K562 (cell line): ENCODE data around the gene MRM2. TPM values are rescaled to one million over a fixed set of nuclear protein-coding genes. Genes with fewer than 3 reads are reported as not detected.

ENCODE experiments used
- ATAC-seq: fragments of 200-7000 bp; cut with Tn5 transposase; 3 replicates; pipeline ENCODE4 v1.9.1; 2020; ENCODE audit warnings: moderate library complexity
- BruUV-seq: library from RNA; stranded (reverse); fragments of 400-500 nt; replicated peaks from 2 replicates; lab custom pipeline; 2021; lab: Mats Ljungman, UMichigan
- CTCF ChIA-PET: fragments of 300-600 bp; formaldehyde crosslinking; extraction: SDS; loops from one replicate; lab custom pipeline; 2021; ENCODE audit warnings: low intra/inter-chr PET ratio; lab: Yijun Ruan, JAX
- POLR2A ChIA-PET: fragments of 300-600, 350-650 bp; sonication (Branson Sonifier 250); formaldehyde crosslinking; extraction: SDS; loops from one replicate; lab custom pipeline; 2021; ENCODE audit warnings: antibody characterized with exemption, inconsistent platforms; lab: Yijun Ruan, JAX
- DNase-seq, 4 experiments: peaks; one replicate each; pipeline versions ENCODE4 v3.0.0 to v3.0.0-alpha.2; 2011 to 2018; ENCODE audit warnings: low spot score in 3 of 4, mixed read lengths in 3 of 4; ENCODE audit errors: extremely low read depth in 1 of 4
- FAIRE-seq: peaks from 2 replicates; lab custom pipeline; 2011; peaks lifted over from hg19 to GRCh38; lab: Jason Lieb, UNC
- H2AFZ ChIP-seq: 2 replicates; pipeline ENCODE4 v1.6.0; 2011; ENCODE audit warnings: low read depth, low read length, control low read depth, inconsistent platforms
- H3K27ac ChIP-seq: fragments of 200-600 bp; 3 replicates; pipeline ENCODE4 v1.8.0; 2011; ENCODE audit warnings: low read depth, mild to moderate bottlenecking, control low read depth, inconsistent platforms, low read length, moderate library complexity, mixed read lengths; ENCODE audit errors: extremely low read depth
- H3K27me3 ChIP-seq, 2 experiments: fragments of 300-600 bp in 1 of 2; 2 replicates in 1 of 2; 3 replicates in 1 of 2; pipeline versions ENCODE4 v1.6.0 to v1.8.0; 2011; ENCODE audit warnings: inconsistent platforms in 2 of 2, low read length in 2 of 2, mild to moderate bottlenecking in 1 of 2, mixed read lengths in 1 of 2, moderate library complexity in 1 of 2; ENCODE audit not compliant: control insufficient read depth in 2 of 2, insufficient read depth in 2 of 2
- H3K36me3 ChIP-seq: fragments of 300-600 bp; 3 replicates; pipeline ENCODE4 v1.8.0; 2011; ENCODE audit warnings: mild to moderate bottlenecking, low read length, inconsistent platforms; ENCODE audit not compliant: control insufficient read depth, insufficient read depth
- H3K4me1 ChIP-seq, 2 experiments: fragments of 200-600 bp in 1 of 2; replicated peaks in 1 of 2; 2 replicates in 1 of 2; 3 replicates in 1 of 2; pipeline versions ENCODE4 v1.5.1 to v1.8.0; 2011; ENCODE audit warnings: inconsistent platforms in 2 of 2, low read length in 2 of 2, mild to moderate bottlenecking in 1 of 2, mixed read lengths in 1 of 2, moderate library complexity in 1 of 2; ENCODE audit not compliant: control insufficient read depth in 2 of 2, insufficient read depth in 2 of 2
- H3K4me2 ChIP-seq: 2 replicates; pipeline ENCODE4 v1.6.1; 2011; ENCODE audit warnings: low read length, control low read depth, inconsistent platforms, mixed read lengths; ENCODE audit not compliant: insufficient read depth
- H3K4me3 ChIP-seq: fragments of 200-600 bp; sonication (generic), shearing (Covaris generic); 2 replicates; pipeline ENCODE4 v1.5.1; 2016; ENCODE audit warnings: control low read depth, inconsistent platforms
- H3K79me2 ChIP-seq: fragments of 200-600 bp; 3 replicates; pipeline ENCODE4 v1.8.0; 2011; ENCODE audit warnings: low read length, inconsistent platforms; ENCODE audit not compliant: control insufficient read depth, insufficient read depth
- H3K9ac ChIP-seq, 2 experiments: 2 replicates each; pipeline versions ENCODE4 v1.6.0 to v1.6.1; 2011; ENCODE audit warnings: low read depth in 2 of 2, low read length in 2 of 2, control low read depth in 1 of 2, inconsistent platforms in 1 of 2, mild to moderate bottlenecking in 1 of 2, mixed read lengths in 1 of 2; ENCODE audit not compliant: insufficient read depth in 1 of 2
- H3K9me1 ChIP-seq: one replicate; pipeline ENCODE4 v1.6.0; 2011; ENCODE audit warnings: inconsistent platforms, mild to moderate bottlenecking, low read length, moderate library complexity; ENCODE audit not compliant: control insufficient read depth, insufficient read depth
- H3K9me3 ChIP-seq: replicated peaks from 2 replicates; pipeline ENCODE4 v1.5.1; 2011; ENCODE audit warnings: low read depth, low read length, inconsistent platforms; ENCODE audit not compliant: control insufficient read depth, insufficient read depth
- H4K20me1 ChIP-seq: replicated peaks from 2 replicates; pipeline ENCODE4 v1.6.1; 2011; ENCODE audit warnings: low read length, inconsistent platforms, mixed read lengths; ENCODE audit not compliant: control insufficient read depth, insufficient read depth
- CCAR2 ChIP-seq: fragments of 200-400 bp; formaldehyde crosslinking; IDR thresholded peaks from 2 replicates; pipeline ENCODE4 v1.6.1; 2017; ENCODE audit warnings: mild to moderate bottlenecking, low read depth, low read length
- RAD21 ChIP-seq, 2 experiments: fragments of 250-450 bp in 1 of 2; fragments of 450-650 bp in 1 of 2; sonication (Bioruptor Pico) in 1 of 2; formaldehyde crosslinking in 1 of 2; IDR thresholded peaks in 1 of 2; conservative IDR thresholded peaks in 1 of 2; 2 replicates each; pipeline versions ENCODE4 v1.4.0 to v1.8.0; 2020 to 2022; ENCODE audit warnings: mild to moderate bottlenecking in 2 of 2, moderate library complexity in 1 of 2
- WGBS: fragments of 100-300 bp; shearing (Covaris generic); methylation state at CpG from one replicate; pipeline ENCODE4 v1.1.6; 2016; ENCODE audit warnings: low coverage, mixed read lengths; ENCODE audit not compliant: insufficient coverage; ENCODE audit errors: missing lambda C conversion rate; 5-methylcytosine and 5-hydroxymethylcytosine counted together
- in situ Hi-C: fragments of 300-500 bp; cut with MboI; formaldehyde crosslinking; loops from 4 replicates; pipeline ENCODE4 v1.15.0; 2018; ENCODE audit warnings: inconsistent platforms, mixed read lengths
- intact Hi-C: fragments of 100-400 bp; cut with micrococcal nuclease; formaldehyde crosslinking; loops from 2 replicates; pipeline ENCODE4 v1.14.2; 2022
- polyA plus RNA-seq, 8 experiments: library from polyadenylated mRNA; depleted of rRNA in 4 of 8; stranded (reverse) in 5 of 8; unstranded in 3 of 8; fragments of >200 nt; fragmentation: Nextera tagmentation in 2 of 8; fragmentation: Illumina TruSeq in 1 of 8; extraction: Ambion mirVana in 2 of 8; extraction: Trizol in 1 of 8; gene quantifications; 2 replicates each; pipeline versions ENCODE4 v1.2.1 to v1.2.3, GENCODE V29; 2011 to 2014; ENCODE audit warnings: inconsistent platforms in 1 of 8, missing spikeins in 1 of 8
- total RNA-seq, 7 experiments: library from RNA; depleted of rRNA in 6 of 7; stranded (reverse); fragments of >200 nt in 6 of 7; fragmentation: Illumina TruSeq in 2 of 7; extraction: Trizol in 2 of 7; gene quantifications; 2 replicates each; pipeline versions ENCODE4 v1.2.1 to v1.2.3, GENCODE V29; 2011 to 2021; ENCODE audit warnings: low replicate concordance in 1 of 7
- TF ChIP-seq, protein P1 (sequence below): sonication (generic); formaldehyde crosslinking; IDR thresholded peaks from 2 replicates; pipeline ENCODE4 v1.8.1; 2023; ENCODE audit warnings: missing genetic modification reagents, mild to moderate bottlenecking, borderline replicate concordance

MRM2 gene
- total and polyA plus RNA-seq, 9 of the 15 experiments (the other 6 are each of a cell fraction or from before 2014, with no cell fraction given) = 32.4 to 116 (median 50.5) TPM

DNA sequence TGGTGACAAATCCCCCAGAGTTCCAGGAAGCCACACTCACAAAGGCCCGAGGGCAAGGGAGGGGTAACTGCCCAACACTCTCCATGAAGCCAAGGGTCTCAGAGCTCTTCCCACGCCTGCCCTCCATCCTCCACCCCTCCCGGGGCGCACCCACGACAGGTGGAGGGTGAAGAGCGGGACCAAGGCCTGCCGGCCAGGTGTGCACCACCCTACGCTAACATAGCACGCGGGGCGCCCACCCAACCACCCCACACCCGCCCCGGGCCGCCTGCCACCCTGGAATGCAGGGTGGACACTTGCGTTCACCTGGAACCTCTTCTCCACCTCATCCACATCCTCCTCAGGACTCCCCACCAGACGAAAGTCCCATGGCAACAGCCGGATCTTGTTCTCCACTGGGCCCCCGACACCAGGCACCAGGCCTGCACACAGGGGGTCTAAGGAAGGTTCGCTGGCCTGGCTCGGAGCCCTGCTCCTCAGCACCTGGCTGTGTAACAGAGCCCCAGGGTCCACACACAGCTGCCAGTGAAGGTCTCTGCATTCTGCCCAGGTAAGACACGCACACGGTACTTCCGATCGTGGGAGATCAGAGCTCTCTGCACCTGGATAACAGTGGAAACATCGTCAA lies 41.9 kb downstream of the MRM2 start:
- in situ Hi-C loops (loop anchor here (10.0 kb wide), 1 partner anchor 615 kb away; no protein-coding TSS in a partner anchor), intact Hi-C loops (loop anchor here (10.0 kb wide), 1 partner anchor 625 kb away; the partner anchor contains the start of gene PSMG3)
- CTCF ChIA-PET = no interaction called here
- Histone ChIP-seq H3K9me3 (no peaks in the 10 kb centered on the region), H3K27me3 (no peaks in the 10 kb centered on the region), H4K20me1 (0 out of 2 replicates have a peak, but pooled peaks cover 3% of the 10 kb centered on the region), H3K9ac (no peak overlapping the region), H3K4me3 (no peak overlapping the region), H3K79me2 (no peaks in the 10 kb centered on the region), H3K4me1 (peaks cover 0 to 24% of the 10 kb centered on the region in 2 experiments; a peak in 2 of 5 replicates), H2AFZ (no peak overlapping the region)
- no TSS peak for BruUV-seq
- WGBS = 96% methylated on average over 12 of the region's 25 CpGs
- TF ChIP-seq CCAR2 = no peak
- no peak for TF ChIP-seq RAD21 (CRISPR knock-in tag; conservative IDR thresholded peaks at IDR 0.05 in 1 of 2, IDR thresholded peaks at IDR 0.05 in 1 of 2)
- TF ChIP-seq, protein P1, sequence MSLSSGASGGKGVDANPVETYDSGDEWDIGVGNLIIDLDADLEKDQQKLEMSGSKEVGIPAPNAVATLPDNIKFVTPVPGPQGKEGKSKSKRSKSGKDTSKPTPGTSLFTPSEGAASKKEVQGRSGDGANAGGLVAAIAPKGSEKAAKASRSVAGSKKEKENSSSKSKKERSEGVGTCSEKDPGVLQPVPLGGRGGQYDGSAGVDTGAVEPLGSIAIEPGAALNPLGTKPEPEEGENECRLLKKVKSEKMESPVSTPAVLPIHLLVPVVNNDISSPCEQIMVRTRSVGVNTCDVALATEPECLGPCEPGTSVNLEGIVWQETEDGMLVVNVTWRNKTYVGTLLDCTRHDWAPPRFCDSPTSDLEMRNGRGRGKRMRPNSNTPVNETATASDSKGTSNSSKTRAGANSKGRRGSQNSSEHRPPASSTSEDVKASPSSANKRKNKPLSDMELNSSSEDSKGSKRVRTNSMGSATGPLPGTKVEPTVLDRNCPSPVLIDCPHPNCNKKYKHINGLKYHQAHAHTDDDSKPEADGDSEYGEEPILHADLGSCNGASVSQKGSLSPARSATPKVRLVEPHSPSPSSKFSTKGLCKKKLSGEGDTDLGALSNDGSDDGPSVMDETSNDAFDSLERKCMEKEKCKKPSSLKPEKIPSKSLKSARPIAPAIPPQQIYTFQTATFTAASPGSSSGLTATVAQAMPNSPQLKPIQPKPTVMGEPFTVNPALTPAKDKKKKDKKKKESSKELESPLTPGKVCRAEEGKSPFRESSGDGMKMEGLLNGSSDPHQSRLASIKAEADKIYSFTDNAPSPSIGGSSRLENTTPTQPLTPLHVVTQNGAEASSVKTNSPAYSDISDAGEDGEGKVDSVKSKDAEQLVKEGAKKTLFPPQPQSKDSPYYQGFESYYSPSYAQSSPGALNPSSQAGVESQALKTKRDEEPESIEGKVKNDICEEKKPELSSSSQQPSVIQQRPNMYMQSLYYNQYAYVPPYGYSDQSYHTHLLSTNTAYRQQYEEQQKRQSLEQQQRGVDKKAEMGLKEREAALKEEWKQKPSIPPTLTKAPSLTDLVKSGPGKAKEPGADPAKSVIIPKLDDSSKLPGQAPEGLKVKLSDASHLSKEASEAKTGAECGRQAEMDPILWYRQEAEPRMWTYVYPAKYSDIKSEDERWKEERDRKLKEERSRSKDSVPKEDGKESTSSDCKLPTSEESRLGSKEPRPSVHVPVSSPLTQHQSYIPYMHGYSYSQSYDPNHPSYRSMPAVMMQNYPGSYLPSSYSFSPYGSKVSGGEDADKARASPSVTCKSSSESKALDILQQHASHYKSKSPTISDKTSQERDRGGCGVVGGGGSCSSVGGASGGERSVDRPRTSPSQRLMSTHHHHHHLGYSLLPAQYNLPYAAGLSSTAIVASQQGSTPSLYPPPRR (CRISPR knock-in tag) = no peak
- TF ChIP-seq, all 486 proteins: peak for 0
- H3K9me1 ChIP-seq = no peaks in the 10 kb centered on the region
- no peak for DNase-seq
- POLR2A ChIA-PET = no interaction called here
- H3K27ac ChIP-seq = no peak overlapping the region
- peaks cover 58% of the 10 kb centered on the region; the same call in 2 of the 3 replicates for H3K36me3 ChIP-seq
- no peak overlapping the region for H3K4me2 ChIP-seq
- FAIRE-seq = no peak
- no peak for ATAC-seq
